GM13976 (cell line): ENCODE results near the gene ATG4C.
"Not testable (repeated sequence)": the region's sequence is repeated elsewhere in the genome, so short reads cannot be mapped to it uniquely, and the experiment has no call there.

Source experiments
- DNase-seq: peaks from one replicate; pipeline ENCODE4 v3.0.0; 2012; ENCODE audit warnings: low spot score
- in situ Hi-C: fragments of 300-500 bp; cut with MboI; formaldehyde crosslinking; loops from one replicate; pipeline ENCODE4 v1.12.0; 2022; ENCODE audit warnings: low sequenced_read_pairs, mixed read lengths, inconsistent platforms; ENCODE audit not compliant: unreplicated experiment
- TF ChIP-seq, protein P1 (sequence below): IDR thresholded peaks from 2 replicates; pipeline ENCODE4 v1.5.1; 2012; ENCODE audit warnings: borderline replicate concordance, mild to moderate bottlenecking; ENCODE audit not compliant: insufficient read depth; ENCODE audit errors: extremely low read depth, missing control alignments, control extremely low read depth

ATG4C gene

DNA sequence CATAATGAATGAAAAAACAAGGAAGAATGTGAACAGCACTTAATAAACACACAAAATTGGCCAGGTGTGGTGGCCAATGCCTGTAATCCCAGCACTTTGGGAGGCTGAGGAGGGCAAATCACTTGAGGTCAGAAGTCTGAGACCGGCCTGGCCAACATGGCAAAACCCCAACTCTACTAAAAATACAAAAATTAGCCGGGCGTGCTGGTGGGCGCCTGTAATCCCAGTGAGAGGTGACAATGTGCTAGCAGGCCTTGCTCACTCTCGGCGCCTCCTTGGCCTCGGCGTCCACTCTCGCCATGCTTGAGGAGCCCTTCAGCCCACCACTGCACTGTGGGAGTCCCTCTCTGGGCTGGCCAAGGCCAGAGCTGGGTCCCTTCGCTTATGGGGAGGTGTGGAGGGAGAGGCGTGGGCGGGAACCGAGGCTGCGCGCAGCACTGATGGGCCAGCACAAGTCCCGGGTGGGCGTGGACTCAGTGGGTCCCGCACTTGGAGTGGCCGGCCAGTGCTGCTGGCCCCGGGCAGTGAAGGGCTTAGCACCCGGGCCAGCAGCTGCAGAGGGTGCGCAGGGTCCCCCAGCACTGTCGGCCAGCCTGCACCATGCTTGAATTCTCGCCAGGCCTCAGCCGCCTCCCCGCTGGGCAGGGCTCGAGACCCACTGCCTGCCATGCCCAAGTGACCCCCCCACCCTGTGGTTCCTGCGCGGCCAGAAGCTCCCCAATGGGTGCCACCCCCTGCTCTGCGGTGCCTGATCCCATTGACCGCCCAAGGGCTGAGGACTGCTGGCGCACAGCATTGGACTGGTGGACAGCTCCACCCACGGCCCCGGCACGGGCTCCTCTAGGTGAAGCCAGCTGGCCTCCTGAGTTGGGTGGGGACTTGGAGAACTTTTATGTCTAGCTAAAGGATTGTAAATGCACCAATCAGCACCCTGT lies 30.6 kb upstream of the ATG4C start:
- no peak for DNase-seq
- TF ChIP-seq, protein P1, sequence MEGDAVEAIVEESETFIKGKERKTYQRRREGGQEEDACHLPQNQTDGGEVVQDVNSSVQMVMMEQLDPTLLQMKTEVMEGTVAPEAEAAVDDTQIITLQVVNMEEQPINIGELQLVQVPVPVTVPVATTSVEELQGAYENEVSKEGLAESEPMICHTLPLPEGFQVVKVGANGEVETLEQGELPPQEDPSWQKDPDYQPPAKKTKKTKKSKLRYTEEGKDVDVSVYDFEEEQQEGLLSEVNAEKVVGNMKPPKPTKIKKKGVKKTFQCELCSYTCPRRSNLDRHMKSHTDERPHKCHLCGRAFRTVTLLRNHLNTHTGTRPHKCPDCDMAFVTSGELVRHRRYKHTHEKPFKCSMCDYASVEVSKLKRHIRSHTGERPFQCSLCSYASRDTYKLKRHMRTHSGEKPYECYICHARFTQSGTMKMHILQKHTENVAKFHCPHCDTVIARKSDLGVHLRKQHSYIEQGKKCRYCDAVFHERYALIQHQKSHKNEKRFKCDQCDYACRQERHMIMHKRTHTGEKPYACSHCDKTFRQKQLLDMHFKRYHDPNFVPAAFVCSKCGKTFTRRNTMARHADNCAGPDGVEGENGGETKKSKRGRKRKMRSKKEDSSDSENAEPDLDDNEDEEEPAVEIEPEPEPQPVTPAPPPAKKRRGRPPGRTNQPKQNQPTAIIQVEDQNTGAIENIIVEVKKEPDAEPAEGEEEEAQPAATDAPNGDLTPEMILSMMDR: no peak

DNA sequence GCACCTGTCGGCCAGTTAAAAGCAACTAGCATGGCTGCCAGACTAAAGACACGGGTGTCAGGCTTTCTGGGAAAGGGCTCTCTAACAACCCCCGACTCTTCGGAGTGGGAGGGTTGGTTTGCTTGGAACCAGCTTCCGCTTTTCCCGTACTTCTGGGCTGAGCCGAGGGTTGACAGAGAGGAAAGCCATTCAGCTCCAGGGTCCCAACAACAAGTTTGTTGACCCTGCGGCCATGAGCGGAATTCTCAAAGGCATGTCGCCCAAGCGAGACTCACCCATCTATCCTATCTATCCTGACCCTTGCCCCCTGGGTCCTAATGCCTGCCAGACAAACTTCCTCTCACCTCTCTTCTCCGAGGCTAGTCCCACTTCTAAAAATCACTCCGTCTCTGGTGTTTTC lies 29.0 kb upstream of the ATG4C start:
- DNase-seq, in situ Hi-C loops: not testable (repeated sequence)

More for the DNA sequence above, 30.6 kb upstream of the ATG4C start:
- in situ Hi-C loops: no loop called here

DNA sequence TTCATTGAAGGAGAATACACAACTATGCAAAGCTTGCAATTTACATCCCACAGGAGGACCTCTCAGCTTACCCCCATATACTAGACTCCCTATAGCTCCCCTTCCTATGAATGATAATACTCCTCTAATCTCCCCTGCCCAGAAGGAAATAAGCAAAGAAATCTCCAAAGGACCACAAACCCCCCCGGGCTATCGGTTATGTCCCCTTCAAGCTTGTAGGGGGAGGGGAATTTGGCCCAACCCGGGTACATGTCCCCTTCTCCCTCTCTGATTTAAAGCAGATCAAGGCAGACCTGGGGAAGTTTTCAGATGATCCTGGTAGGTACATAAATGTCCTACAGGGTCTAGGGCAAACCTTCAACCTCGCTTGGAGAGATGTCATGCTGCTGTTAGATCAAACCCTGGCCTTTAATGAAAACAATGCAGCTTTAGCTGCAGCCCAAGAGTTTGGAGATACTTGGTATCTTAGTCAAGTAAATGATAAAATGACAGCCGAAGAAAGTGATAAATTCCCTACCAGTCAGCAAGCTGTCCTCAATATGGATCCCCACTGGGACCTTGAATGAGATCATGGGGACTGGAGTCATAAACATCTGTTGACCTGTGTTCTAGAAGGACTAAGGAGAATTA lies 27.6 kb upstream of the ATG4C start:
- in situ Hi-C loops, DNase-seq: not testable (repeated sequence)

DNA sequence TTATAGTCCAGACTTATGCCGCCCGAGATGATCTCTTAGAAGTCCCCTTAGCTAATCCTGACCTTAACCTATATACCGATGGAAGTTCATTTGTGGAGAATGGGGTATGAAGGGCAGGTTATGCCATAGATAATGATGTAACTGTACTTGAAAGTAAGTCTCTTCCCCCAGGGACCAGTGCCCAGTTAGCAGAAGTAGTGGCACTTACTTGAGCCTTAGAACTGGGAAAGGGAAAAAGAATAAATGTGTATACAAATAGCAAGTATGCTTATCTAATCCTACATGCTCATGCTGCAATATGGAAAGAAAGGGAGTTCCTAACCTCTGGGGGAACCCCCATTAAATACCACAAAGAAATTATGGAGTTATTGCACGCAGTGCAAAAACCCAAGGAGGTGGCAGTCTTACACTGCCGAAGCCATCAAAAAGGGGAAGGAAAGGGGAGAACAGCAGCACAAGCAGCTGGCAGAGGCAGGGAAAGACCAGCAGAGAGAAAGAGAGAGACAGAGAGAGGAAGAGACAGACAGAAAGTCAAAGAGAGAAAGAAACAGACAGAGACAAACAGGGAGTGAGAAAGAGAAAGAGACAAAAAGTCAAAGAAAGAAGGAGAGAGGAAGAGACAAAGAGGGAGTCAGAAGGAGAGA lies 24.6 kb upstream of the ATG4C start:
- in situ Hi-C loops, DNase-seq: not testable (repeated sequence)

DNA sequence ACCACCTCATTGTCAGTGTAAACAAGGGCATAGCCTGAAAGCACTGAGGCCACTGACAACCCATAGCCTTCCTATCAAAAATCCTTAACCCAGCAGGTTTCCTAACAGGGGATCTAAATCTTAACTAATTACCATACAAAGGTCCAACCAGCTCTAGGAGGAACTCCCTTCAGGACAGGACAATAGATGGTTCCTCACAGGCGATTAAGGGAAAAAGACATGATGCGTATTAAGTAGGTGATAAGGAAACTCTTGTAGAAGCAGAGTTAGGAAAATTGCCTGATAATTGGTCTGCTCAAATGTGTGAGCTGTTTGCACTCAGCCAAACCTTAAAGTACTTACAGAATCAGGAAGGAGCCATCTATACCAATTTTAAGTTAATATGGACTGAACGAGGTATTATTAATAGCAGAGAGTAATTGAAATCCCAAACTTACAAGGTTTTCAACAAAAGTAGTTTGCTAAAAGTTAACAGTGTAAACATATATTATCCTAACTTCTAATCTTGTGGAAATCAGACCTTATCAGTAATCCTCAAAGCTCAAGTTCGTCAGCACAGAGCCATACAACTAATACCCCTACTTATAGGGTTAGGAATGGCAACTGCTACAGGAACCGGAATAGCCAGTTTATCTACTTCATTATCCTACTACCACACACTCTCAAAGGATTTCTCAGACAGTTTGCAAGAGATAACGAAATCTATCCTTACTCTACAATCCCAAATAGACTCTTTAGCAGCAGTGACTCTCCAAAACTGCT lies 23.7 kb upstream of the ATG4C start:
- in situ Hi-C loops, DNase-seq: not testable (repeated sequence)

DNA sequence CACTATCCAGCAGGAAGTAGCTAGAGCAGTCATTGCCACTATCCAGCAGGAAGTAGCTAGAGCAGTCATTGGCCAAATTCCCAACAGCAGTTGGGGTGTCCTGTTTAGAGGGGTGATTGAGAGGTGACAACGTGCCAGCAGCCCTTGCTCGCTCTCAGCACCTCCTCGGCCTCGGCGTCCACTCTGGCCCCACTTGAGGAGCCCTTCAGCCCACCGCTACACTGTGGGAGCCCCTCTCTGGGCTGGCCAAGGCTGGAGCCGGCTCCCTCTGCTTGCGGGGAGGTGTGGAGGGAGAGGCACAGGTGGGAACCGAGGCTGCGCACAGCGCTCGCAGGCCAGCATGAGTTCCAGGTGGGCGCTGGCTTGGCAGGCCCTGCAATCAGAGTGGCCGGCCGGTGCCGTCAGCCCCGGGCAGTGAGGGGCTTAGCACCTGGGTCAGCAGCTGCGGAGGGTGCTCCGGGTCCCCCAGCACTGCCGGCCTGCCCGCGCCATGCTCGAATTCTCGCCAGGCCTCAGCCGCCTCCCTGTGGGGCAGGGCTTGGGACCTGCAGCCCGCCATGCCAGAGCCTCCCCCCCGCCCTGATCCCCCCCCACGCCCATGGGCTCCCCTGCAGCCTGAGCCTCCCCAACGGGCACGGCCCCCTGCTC lies 22.6 kb upstream of the ATG4C start:
- in situ Hi-C loops, DNase-seq: not testable (repeated sequence)

DNA sequence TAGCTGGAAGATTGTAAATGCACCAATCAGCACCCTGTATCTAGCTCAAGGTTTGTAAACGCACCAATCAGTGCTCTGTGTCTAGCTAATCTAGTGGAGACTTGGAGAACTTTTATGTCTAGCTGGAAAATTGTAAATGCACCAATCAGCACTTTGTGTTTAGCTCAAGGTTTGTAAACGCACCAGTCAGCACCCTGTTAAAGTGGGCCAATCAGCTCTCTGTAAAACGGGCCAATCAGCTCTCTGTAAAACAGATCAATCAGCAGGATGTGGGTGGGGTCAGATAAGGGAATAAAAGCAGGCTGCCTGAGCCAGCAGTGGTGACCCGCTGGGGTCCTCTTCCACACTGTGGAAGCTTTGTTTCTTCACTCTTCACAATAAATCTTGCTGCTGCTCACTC lies 21.9 kb upstream of the ATG4C start:
- DNase-seq, in situ Hi-C loops: not testable (repeated sequence)

DNA sequence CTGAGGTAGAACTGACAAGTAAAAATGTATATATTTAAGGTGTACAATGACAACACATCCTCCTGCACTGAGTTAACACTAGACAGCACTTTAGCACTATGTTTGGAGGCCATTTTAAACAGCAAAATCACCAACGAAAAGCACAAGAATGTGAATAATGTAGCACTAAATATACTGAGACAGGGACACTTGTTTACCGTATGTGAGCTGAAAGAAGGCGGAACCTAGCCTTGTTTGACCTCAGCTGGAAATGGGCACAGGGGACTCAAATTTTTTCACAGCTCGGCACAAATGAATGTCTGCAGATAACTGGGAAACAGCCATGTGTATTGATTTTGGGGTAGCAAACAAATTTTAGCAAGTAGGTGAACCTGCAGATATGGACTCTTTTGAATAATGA lies 18.0 kb upstream of the ATG4C start:
- in situ Hi-C loops: no loop called here
- TF ChIP-seq, protein P1: no peak
- no peak for DNase-seq

DNA sequence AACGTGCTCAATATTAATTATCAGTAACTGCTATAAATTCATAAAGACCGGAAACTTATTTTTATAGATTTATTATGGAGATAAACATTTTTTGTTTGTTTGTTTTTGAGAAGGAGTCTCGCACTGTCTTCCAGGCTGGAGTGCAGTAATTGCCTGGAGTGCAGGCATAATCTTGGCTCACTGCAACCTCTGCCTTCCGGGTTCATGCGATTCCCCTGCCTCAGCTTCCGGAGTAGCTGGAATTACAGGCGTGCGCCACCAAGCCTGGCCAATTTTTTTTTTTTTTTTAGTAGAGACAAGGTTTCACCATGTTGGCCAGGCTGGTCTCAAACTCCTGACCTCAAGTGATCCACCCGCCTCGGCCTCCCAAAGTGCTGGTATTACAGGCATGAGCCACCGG lies 15.4 kb upstream of the ATG4C start:
- DNase-seq, in situ Hi-C loops: not testable (repeated sequence)
